Activated naive CD8-positive, alpha-beta T cell treated with anti-CD3 and anti-CD28 coated beads, Interleukin-2, amount 10 ng/mL, durations not matched to agents 7 days and 5 days (primary cell): ENCODE data around the gene VKORC1. TPM values are rescaled to one million over a fixed set of nuclear protein-coding genes. Genes with fewer than 3 reads are reported as not detected.

Experiments
- ATAC-seq: fragments of 150-1000 bp; cut with Tn5 transposase; one replicate; pipeline ENCODE4 v1.10.0; 2021; ENCODE audit warnings: low read depth, moderate library complexity
- POLR2A ChIA-PET: fragments of 350-600 bp; sonication (Branson Sonifier 250); formaldehyde crosslinking; loops from one replicate; lab custom pipeline; 2021; ENCODE audit warnings: antibody characterized with exemption; lab: Charles Lee
- DNase-seq: peaks from one replicate; pipeline ENCODE4 v3.0.0; 2021
- H3K27ac Mint-ChIP-seq: one replicate; pipeline ENCODE4 v1.8.0; 2022; ENCODE audit warnings: mild to moderate bottlenecking, mixed read lengths
- H3K27me3 Mint-ChIP-seq: one replicate; pipeline ENCODE4 v1.8.0; 2022; ENCODE audit warnings: mild to moderate bottlenecking, moderate library complexity, mixed read lengths
- H3K36me3 Mint-ChIP-seq: one replicate; pipeline ENCODE4 v1.8.0; 2021; ENCODE audit warnings: mild to moderate bottlenecking, mixed read lengths
- H3K4me1 Mint-ChIP-seq: one replicate; pipeline ENCODE4 v1.8.0; 2021; ENCODE audit warnings: mixed read lengths
- H3K4me3 Mint-ChIP-seq: one replicate; pipeline ENCODE4 v1.8.0; 2022; ENCODE audit warnings: mild to moderate bottlenecking, moderate library complexity, mixed read lengths
- H3K9me3 Mint-ChIP-seq: one replicate; pipeline ENCODE4 v1.8.0; 2021; ENCODE audit warnings: mixed read lengths
- total RNA-seq, 2 experiments: library from RNA; stranded (reverse); gene quantifications; one replicate each; pipeline ENCODE4 v1.2.3, GENCODE V29; 2021

VKORC1 gene
- total RNA-seq, 2 experiments from 2014 or later: 79.4 to 80.4 TPM

GRCh38 chr16:31090540-31090939, 4.1 kb downstream of the VKORC1 start:
- no peak overlapping the region for H3K27ac Mint-ChIP-seq
- DNase-seq (no peak), ATAC-seq (no peak)
- no peaks in the 10 kb centered on the region for H3K9me3 Mint-ChIP-seq
- POLR2A ChIA-PET: no interaction called here
- H3K27me3 Mint-ChIP-seq: no peaks in the 10 kb centered on the region
- H3K4me3 Mint-ChIP-seq: no peak overlapping the region
- peaks cover 16% of the 10 kb centered on the region for H3K4me1 Mint-ChIP-seq
- H3K36me3 Mint-ChIP-seq: peaks cover 7% of the 10 kb centered on the region

- H3K4me3 Mint-ChIP-seq: no peak overlapping the region
- no peak for DNase-seq
- H3K27ac Mint-ChIP-seq: no peak overlapping the region
- no peak for ATAC-seq
- no peaks in the 10 kb centered on the region for H3K9me3 Mint-ChIP-seq
- H3K4me1 Mint-ChIP-seq: peaks cover 13% of the 10 kb centered on the region
- no peaks in the 10 kb centered on the region for H3K27me3 Mint-ChIP-seq
- POLR2A ChIA-PET: no interaction called here
- peaks cover 7% of the 10 kb centered on the region for H3K36me3 Mint-ChIP-seq
Measured at GRCh38 chr16:31089199-31089598, 5.4 kb downstream of the VKORC1 start.

- Mint-ChIP-seq H3K36me3 (peaks cover 7% of the 10 kb centered on the region), H3K4me1 (peaks cover 13% of the 10 kb centered on the region), H3K4me3 (no peak within 1 kb of the TSS), H3K27me3 (no peaks in the 10 kb centered on the region), H3K9me3 (no peaks in the 10 kb centered on the region), H3K27ac (peak within 1 kb of the TSS; percentile 25)
- ATAC-seq (no peak), DNase-seq (no peak)
- POLR2A ChIA-PET: no interaction called here
Measured at GRCh38 chr16:31088459-31089183, 6.0 kb downstream of the VKORC1 start, which contains the start of gene PRSS53. PRSS53 (minus strand) TSS chr16:31088943; CDS start chr16:31088809, 134 bp downstream.

- POLR2A ChIA-PET: no interaction called here
- no peaks in the 10 kb centered on the region for H3K27me3 Mint-ChIP-seq
- H3K9me3 Mint-ChIP-seq: no peaks in the 10 kb centered on the region
- H3K4me1 Mint-ChIP-seq: peaks cover 10% of the 10 kb centered on the region
- H3K4me3 Mint-ChIP-seq: no peak overlapping the region
- no peak overlapping the region for H3K27ac Mint-ChIP-seq
- DNase-seq: no peak
- H3K36me3 Mint-ChIP-seq: peaks cover 7% of the 10 kb centered on the region
- ATAC-seq: no peak
Measured at GRCh38 chr16:31087971-31088370, 6.6 kb downstream of the VKORC1 start.

- Mint-ChIP-seq H3K27me3 (no peaks in the 10 kb centered on the region), H3K36me3 (peaks cover 6% of the 10 kb centered on the region), H3K4me3 (no peak overlapping the region), H3K27ac (no peak overlapping the region), H3K4me1 (peaks cover 5% of the 10 kb centered on the region), H3K9me3 (no peaks in the 10 kb centered on the region)
- POLR2A ChIA-PET: no interaction called here
- no peak for ATAC-seq
- no peak for DNase-seq
Measured at GRCh38 chr16:31087481-31087880, 7.1 kb downstream of the VKORC1 start.

GRCh38 chr16:31086629-31086906, 8.0 kb downstream of the VKORC1 start:
- Mint-ChIP-seq H3K36me3 (peaks cover 7% of the 10 kb centered on the region), H3K9me3 (no peaks in the 10 kb centered on the region), H3K27me3 (no peaks in the 10 kb centered on the region), H3K4me1 (peaks cover 8% of the 10 kb centered on the region), H3K27ac (no peak overlapping the region), H3K4me3 (no peak overlapping the region)
- POLR2A ChIA-PET: no interaction called here
- DNase-seq (no peak), ATAC-seq (no peak)

- Mint-ChIP-seq H3K4me1 (peaks cover 8% of the 10 kb centered on the region), H3K36me3 (peaks cover 7% of the 10 kb centered on the region), H3K4me3 (no peak overlapping the region), H3K27ac (no peak overlapping the region), H3K27me3 (no peaks in the 10 kb centered on the region), H3K9me3 (no peaks in the 10 kb centered on the region)
- DNase-seq: no peak
- ATAC-seq: no peak
- POLR2A ChIA-PET: no interaction called here
Measured at GRCh38 chr16:31085873-31086628, 8.5 kb downstream of the VKORC1 start.

- no peak for ATAC-seq
- POLR2A ChIA-PET: interaction anchor here (1.0 kb wide), 2 partner anchors 9 to 10 kb away, joined by 3 to 5 read pairs; partner anchors contain the start of gene VKORC1
- DNase-seq: no peak
- peaks cover 8% of the 10 kb centered on the region for H3K4me1 Mint-ChIP-seq
- no peaks in the 10 kb centered on the region for H3K9me3 Mint-ChIP-seq
- H3K27ac Mint-ChIP-seq: peak overlapping the region; percentile 16
- H3K27me3 Mint-ChIP-seq: no peaks in the 10 kb centered on the region
- no peak overlapping the region for H3K4me3 Mint-ChIP-seq
- peaks cover 5% of the 10 kb centered on the region for H3K36me3 Mint-ChIP-seq
Measured at GRCh38 chr16:31085411-31085810, 9.2 kb downstream of the VKORC1 start.

GRCh38 chr16:31084584-31085302, 9.9 kb downstream of the VKORC1 start:
- H3K27ac Mint-ChIP-seq: peak overlapping the region; percentile 16
- POLR2A ChIA-PET: interaction anchor here (0.6 to 1.1 kb wide), 4 partner anchors 9 to 48 kb away, joined by 3 to 5 read pairs (median 3); partner anchors contain the start of gene VKORC1
- peaks cover 8% of the 10 kb centered on the region for H3K4me1 Mint-ChIP-seq
- no peaks in the 10 kb centered on the region for H3K9me3 Mint-ChIP-seq
- DNase-seq (no peak), ATAC-seq (peak; percentile 9)
- H3K36me3 Mint-ChIP-seq: peaks cover 5% of the 10 kb centered on the region
- H3K27me3 Mint-ChIP-seq: no peaks in the 10 kb centered on the region
- no peak overlapping the region for H3K4me3 Mint-ChIP-seq

GRCh38 chr16:31083981-31084380, 10.6 kb downstream of the VKORC1 start:
- peaks cover 10% of the 10 kb centered on the region for H3K4me1 Mint-ChIP-seq
- H3K9me3 Mint-ChIP-seq: no peaks in the 10 kb centered on the region
- H3K4me3 Mint-ChIP-seq: no peak overlapping the region
- ATAC-seq: no peak
- H3K27me3 Mint-ChIP-seq: no peaks in the 10 kb centered on the region
- H3K36me3 Mint-ChIP-seq: peaks cover 8% of the 10 kb centered on the region
- POLR2A ChIA-PET: interaction anchor here (1.1 kb wide), 1 partner anchor 29 kb away, joined by 3 read pairs; no protein-coding TSS in a partner anchor
- no peak for DNase-seq
- no peak overlapping the region for H3K27ac Mint-ChIP-seq

GRCh38 chr16:31083556-31083955, 11.0 kb downstream of the VKORC1 start:
- no peak for ATAC-seq
- no peaks in the 10 kb centered on the region for H3K27me3 Mint-ChIP-seq
- H3K9me3 Mint-ChIP-seq: no peaks in the 10 kb centered on the region
- peaks cover 10% of the 10 kb centered on the region for H3K4me1 Mint-ChIP-seq
- DNase-seq: no peak
- H3K4me3 Mint-ChIP-seq: no peak overlapping the region
- peaks cover 8% of the 10 kb centered on the region for H3K36me3 Mint-ChIP-seq
- no peak overlapping the region for H3K27ac Mint-ChIP-seq
- POLR2A ChIA-PET: interaction anchor here (1.1 kb wide), 1 partner anchor 28 kb away, joined by 3 read pairs; no protein-coding TSS in a partner anchor

- peaks cover 11% of the 10 kb centered on the region for H3K36me3 Mint-ChIP-seq
Measured at GRCh38 chr16:31083081-31083480, 11.5 kb downstream of the VKORC1 start.

GRCh38 chr16:31082368-31083045, 12.1 kb downstream of the VKORC1 start:
- H3K27ac Mint-ChIP-seq: peak overlapping the region; percentile 63
- H3K4me1 Mint-ChIP-seq: peaks cover 14% of the 10 kb centered on the region
- POLR2A ChIA-PET: no interaction called here
- no peaks in the 10 kb centered on the region for H3K27me3 Mint-ChIP-seq
- peaks cover 16% of the 10 kb centered on the region for H3K36me3 Mint-ChIP-seq
- H3K4me3 Mint-ChIP-seq: no peak overlapping the region
- DNase-seq (no peak), ATAC-seq (no peak)
- no peaks in the 10 kb centered on the region for H3K9me3 Mint-ChIP-seq

More at GRCh38 chr16:31083081-31083480, 11.5 kb downstream of the VKORC1 start:
- POLR2A ChIA-PET: no interaction called here
- no peak for ATAC-seq
- peaks cover 11% of the 10 kb centered on the region for H3K4me1 Mint-ChIP-seq
- no peaks in the 10 kb centered on the region for H3K27me3 Mint-ChIP-seq
- no peaks in the 10 kb centered on the region for H3K9me3 Mint-ChIP-seq
- H3K4me3 Mint-ChIP-seq: no peak overlapping the region
- H3K27ac Mint-ChIP-seq: no peak overlapping the region
- no peak for DNase-seq
